Amygdala (tissue), 56 donors: ENCODE data around the gene KCNIP1.

Source experiments
- DNase-seq, 56 donors: peaks; one replicate each; lab custom pipeline; 2025; lab: John Stamatoyannopoulos, UW

The KCNIP1 gene

GRCh38 chr5:170585273-170585948 is 81.6 kb downstream of the KCNIP1 start:
- DNase-seq: no peak

- DNase-seq: no peak
Observed at GRCh38 chr5:170587808-170588207, 84.0 kb downstream of the KCNIP1 start.

GRCh38 chr5:170589643-170590042 is 85.8 kb downstream of the KCNIP1 start:
- no peak for DNase-seq

GRCh38 chr5:170590566-170590965 is 86.7 kb downstream of the KCNIP1 start:
- DNase-seq: no peak

- DNase-seq: no peak
Observed at GRCh38 chr5:170591054-170591453, 87.2 kb downstream of the KCNIP1 start.

GRCh38 chr5:170596482-170597044 is 92.7 kb downstream of the KCNIP1 start:
- DNase-seq: no peak

GRCh38 chr5:170597109-170597751 is 93.4 kb downstream of the KCNIP1 start:
- peak in 15 of 56 donors; percentile 15 to 87 (median 35) for DNase-seq

GRCh38 chr5:170597872-170598271 is 94.1 kb downstream of the KCNIP1 start:
- DNase-seq: peak in 27 of 56 donors; percentile 11 to 68 (median 27)

GRCh38 chr5:170599756-170600155 is 95.9 kb downstream of the KCNIP1 start:
- no peak for DNase-seq

GRCh38 chr5:170601619-170602018 is 97.8 kb downstream of the KCNIP1 start:
- DNase-seq: no peak

- no peak for DNase-seq
Observed at GRCh38 chr5:170603109-170603508, 99.3 kb downstream of the KCNIP1 start.

- peak in 20 of 56 donors; percentile 3 to 52 (median 18) for DNase-seq
Observed at GRCh38 chr5:170603578-170604565, 100.1 kb downstream of the KCNIP1 start.

GRCh38 chr5:170606941-170607340 is 103.1 kb downstream of the KCNIP1 start:
- DNase-seq: no peak

- DNase-seq: no peak
Observed at GRCh38 chr5:170611449-170612090, 107.8 kb downstream of the KCNIP1 start.

- DNase-seq: no peak
Observed at GRCh38 chr5:170612256-170612678, 108.4 kb downstream of the KCNIP1 start.

- DNase-seq: no peak
Observed at GRCh38 chr5:170614065-170614490, 110.3 kb downstream of the KCNIP1 start.

GRCh38 chr5:170614720-170615119 is 110.9 kb downstream of the KCNIP1 start:
- no peak for DNase-seq

GRCh38 chr5:170617533-170618490 is 114.0 kb downstream of the KCNIP1 start:
- no peak for DNase-seq

- no peak for DNase-seq
Observed at GRCh38 chr5:170619869-170620268, 116.0 kb downstream of the KCNIP1 start.
